GM12873 (cell line): Measurements from ENCODE around the gene EXOSC5.

Experiments used
- CTCF ChIP-seq: IDR thresholded peaks from 2 replicates; pipeline ENCODE4 v1.5.1; 2012; ENCODE audit warnings: low read depth, mild to moderate bottlenecking, moderate library complexity, low read length, control low read depth; ENCODE audit not compliant: insufficient read depth; ENCODE audit errors: missing control alignments

The EXOSC5 gene

GRCh38 chr19:41414461-41414860 lies 17.3 kb upstream of the EXOSC5 start:
- no peak for TF ChIP-seq CTCF

GRCh38 chr19:41413947-41414346 lies 16.8 kb upstream of the EXOSC5 start:
- no peak for TF ChIP-seq CTCF

- TF ChIP-seq CTCF = no peak
Observed at GRCh38 chr19:41412953-41413352, 15.8 kb upstream of the EXOSC5 start.

GRCh38 chr19:41411968-41412265 lies 14.8 kb upstream of the EXOSC5 start:
- TF ChIP-seq CTCF = no peak

GRCh38 chr19:41411100-41411967 lies 14.2 kb upstream of the EXOSC5 start:
- no peak for TF ChIP-seq CTCF

GRCh38 chr19:41410336-41411054 lies 13.3 kb upstream of the EXOSC5 start:
- TF ChIP-seq CTCF = no peak

- no peak for TF ChIP-seq CTCF
Observed at GRCh38 chr19:41409288-41409687, 12.1 kb upstream of the EXOSC5 start.
